RPMI7951 (cell line): ENCODE results near the gene ZMYND8. TPM values are rescaled to one million over a fixed set of nuclear protein-coding genes. Genes with fewer than 3 reads are reported as not detected.
"Not testable (repeated sequence)": the region's sequence is repeated elsewhere in the genome, so short reads cannot be mapped to it uniquely, and the experiment has no call there.

Experiments
- DNase-seq: peaks from one replicate; pipeline ENCODE4 v3.0.0-alpha.2; 2012; ENCODE audit warnings: low read depth
- total RNA-seq: library from RNA; depleted of rRNA; stranded (reverse); fragments of >200 nt; shearing (Covaris generic); gene quantifications from 2 replicates; pipeline ENCODE4 v1.2.3, GENCODE V29; 2014

The ZMYND8 gene
- total RNA-seq, 1 experiment from 2014 or later, result 36.0 TPM

DNA sequence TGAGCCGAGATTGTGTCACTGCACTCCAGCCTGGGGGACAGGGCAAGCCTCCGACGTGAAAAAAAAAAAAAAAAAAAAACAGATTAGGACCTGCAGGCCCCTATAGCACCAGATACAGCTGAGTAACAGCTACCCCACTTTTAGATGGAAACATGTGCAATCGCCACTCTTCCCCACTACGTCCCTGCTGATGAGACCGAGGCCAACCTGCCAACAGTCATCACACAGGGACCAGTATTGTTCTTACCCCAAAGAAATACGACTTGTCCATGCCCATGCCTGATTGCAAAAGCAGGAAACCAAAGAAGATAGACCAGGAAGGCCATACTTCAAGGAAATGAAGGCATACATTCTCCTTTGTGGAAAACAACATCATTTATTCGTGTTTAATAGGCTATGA, 45.8 kb downstream of the ZMYND8 start:
- no peak for DNase-seq

DNA sequence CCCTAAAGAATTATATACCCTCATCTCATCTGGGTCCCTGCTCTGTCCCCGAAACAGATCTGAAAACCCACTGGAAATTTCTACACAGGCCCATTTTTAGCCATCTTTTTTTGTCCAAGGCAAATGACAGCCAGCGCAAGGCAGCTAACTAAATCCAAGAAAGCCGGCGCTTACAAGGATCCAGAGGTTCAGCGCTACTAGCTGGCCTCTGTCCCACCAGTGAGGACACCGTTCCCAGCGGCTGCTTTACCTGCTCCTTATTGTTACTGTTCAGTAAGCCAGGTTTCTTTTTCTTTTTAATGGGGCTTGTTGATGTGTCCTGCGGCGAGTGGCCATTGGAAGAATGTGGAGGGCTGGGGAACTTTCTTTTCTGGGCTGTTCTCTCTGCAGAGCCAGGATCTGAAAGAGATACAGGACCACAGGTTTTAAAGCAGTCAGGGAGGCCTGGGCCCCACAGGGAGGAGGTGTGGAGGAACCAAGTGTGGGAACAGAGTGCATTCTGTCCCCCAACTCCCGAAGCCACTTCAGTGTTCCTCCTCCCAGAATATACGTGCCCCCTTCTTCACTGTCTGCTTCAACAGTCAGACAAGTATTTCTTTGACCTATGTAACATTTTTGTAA, 46.6 kb downstream of the ZMYND8 start:
- DNase-seq, result no peak

DNA sequence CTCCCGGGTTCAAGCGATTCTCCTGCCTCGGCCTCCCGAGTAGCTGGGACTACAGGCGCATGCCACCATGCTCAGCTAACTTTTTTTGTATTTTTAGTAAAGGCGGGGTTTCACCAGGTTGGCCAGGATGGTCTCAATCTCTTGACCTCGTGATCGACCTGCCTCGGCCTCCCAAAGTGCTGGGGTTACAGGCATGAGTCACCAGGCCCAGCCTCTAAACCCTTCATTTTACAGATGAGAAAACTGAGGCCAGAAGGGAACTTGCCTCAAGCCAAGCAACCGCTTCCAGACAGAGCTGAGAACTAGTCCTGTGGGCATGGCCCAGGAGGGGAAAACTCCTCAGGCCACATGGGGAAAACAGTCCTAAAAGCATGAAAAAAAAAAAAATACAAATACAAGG, 47.1 kb downstream of the ZMYND8 start:
- no peak for DNase-seq

DNA sequence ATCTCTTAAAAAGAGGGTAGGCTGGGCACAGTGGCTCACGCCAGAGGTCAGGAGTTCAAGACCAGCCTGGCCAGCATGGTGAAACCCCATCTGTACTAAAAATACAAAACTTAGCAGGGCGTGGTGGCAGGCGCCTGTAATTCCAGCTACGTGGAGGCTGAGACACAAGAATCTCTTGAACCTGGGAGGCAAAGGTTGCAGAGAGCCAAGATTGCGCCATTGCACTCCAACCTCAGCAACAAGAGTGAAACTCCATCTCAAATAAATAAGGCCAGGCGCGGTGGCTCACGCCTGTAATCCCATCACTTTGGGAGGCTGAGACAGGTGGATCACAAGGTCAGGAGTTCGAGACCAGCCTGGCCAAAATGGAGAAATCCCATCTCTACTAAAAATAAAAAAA, 48.9 kb downstream of the ZMYND8 start:
- DNase-seq, result not testable (repeated sequence)

DNA sequence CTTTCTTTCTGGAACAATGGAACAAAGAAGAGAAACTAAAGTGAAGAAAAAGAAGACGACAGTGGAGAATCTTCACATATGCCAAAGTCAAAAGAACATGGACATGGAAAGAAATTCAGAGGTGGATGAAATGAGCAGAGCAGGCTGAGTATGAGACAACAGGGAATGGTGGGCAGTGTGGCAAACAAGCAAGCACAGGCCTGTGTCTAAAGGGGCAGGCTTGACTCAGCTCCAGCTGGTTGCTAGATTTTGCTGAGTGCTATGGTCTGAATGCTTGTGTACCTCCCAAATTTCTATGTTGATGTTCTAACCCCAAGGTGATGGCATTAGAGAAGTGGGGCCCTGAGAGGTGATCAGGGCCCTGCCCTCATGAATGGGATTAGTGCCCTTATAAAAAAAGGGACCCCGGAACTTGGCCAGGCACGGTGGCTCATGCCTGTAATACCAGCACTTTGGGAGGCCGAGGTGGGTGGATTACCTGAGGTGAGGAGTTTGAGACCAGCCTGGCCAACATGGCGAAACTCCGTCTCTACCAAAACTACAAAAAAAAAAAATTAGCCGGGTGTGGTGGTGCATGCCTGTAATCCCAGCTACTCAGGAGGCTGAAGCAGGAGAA, 49.6 kb downstream of the ZMYND8 start:
- DNase-seq, result no peak

DNA sequence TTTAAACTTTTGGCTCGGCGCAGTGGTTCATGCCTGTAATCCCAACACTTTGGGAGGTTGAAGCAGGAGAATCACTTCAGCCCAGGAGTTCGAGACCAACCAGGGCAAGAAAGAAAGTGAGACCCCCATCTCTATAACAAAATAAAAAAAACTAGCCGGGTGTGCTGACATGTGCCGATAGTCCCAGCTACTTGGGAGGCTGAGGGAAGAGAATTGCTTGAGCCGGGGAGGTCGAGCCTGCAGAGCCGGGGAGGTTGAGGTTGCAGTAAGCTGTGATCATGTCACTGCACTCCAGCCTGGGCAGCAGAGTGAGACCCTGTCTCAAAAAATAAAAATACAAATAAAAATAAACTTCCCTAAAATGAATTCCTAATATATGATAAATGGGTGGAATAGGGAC, 50.4 kb downstream of the ZMYND8 start:
- DNase-seq, result no peak

DNA sequence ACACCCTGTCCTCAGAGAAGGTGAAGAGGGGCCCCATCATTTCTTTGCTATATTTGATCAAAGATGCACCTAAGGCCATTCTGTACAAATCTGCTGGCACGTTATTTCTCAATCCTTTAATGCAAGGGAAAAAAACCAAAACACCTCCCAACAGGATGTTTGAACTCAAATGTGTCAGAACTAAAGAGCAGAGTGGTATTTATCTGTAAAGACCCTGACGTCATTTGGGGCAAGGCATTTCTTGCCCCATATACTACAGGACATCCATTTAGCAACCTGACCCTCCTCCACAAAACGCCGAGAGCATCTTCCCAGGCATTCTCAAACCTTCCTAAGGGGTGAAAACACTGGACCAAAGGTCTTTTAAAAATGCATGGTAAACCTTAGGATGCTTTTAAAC, 50.8 kb downstream of the ZMYND8 start:
- DNase-seq, result no peak

DNA sequence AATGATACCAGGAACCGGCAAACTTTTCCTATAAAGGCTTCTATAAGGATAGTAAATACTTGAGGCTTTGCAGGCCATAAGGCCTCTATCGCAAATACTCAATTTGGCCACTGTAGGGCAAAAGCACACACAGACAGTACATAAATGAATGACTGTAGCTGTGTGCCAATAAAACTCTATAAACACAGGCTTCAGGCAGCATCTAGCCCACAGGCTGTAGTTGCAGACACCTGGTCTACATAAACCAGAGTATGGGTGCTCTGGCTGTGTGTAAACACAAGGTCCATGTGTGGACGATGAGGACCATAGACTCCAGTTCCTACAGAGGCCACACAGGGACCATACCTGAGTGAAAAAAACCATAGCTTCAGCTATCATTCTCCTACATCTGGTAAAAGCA, 52.2 kb downstream of the ZMYND8 start:
- DNase-seq, result peak; percentile 25

DNA sequence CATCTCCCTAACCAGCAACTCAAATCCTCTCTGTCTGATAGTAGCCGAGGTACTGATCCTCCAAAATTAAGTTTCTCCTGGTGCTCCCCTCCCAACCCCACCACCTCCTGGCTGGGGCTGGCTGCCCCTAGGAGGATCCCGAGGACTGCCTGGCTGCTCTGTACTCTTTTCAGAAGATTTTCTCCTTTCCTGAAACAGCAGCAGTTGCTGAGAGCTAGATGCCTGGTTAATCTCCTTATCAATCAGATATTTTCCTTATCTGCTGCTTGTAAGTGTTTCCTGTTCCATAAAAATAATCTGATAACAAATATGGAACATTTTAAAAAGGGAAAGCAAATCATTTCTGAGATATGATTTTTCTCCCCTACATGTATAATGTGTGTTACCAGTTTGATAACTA, 52.8 kb downstream of the ZMYND8 start:
- DNase-seq, result no peak

DNA sequence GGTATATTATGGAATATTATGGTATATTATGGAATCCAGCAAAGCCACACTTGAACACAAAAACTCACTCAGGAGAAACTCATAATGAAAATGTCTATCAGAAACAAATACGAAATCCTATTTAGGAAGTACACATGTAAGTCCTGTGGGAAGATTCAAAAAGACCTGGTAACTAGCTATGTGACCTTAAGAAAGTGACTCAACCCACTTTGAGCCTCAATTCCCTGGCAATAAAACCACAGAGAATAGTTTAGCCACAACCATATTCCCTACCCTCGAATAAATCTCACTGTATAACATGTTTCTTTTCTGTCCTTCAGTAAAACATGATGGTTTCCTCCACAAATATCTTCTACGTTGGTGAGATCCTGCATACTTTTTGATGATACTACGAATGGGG, 56.4 kb downstream of the ZMYND8 start:
- peak; percentile 85 for DNase-seq

DNA sequence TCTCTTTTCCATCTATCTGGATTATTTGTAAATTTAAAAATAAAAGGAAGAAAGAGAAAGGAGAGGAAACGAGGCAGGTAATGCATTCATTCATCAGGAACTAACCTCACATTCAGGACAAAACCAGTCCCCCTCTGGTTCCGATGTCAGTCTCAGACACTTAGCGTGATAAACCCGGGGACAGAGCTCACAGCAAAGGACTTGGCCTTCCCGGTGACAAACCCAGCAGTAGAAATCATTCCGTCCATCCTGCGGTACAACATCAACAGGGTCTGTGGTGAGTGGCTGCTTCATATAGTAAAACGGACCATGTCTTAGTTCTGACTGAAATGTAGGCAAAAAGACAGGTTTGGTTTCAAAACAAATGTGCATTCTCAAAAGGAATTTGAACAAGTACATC, 57.9 kb downstream of the ZMYND8 start:
- no peak for DNase-seq

DNA sequence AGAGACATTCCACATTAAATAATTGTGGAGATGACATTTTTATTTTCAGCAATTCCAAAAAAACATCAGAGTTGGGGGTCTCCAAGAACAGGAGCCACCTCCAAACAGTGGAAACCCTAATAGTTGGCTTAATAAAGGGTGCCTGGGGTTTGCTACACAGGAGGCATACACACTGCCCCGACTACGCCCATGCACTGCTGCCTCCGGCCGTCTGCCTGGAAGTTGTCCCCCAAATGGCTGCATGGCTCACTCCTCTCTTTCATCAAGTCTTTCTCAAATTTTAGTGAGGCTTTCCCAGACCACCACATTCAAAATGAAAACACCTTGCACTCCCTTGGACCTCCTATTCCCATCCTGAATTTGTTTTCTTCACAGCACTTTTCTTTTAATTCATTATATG, 58.8 kb downstream of the ZMYND8 start:
- DNase-seq, result no peak

DNA sequence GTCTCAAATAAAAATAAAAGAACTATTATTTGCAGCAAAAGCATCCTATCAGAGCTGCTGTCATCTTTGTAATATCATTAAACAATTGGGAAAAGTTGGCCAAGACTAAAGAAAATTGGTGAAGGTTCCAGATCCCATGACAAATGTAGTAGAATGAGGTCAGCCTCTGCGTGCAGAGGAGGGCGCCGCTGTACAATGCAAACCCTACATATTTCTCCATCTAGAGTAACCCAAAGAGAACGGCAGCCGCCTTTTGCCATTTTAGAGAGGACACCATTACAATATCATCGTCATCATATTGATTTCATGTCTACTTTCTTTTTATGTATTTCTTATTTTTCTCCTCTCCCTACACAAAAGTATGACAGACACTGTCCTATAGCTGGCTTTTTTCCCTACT, 59.5 kb downstream of the ZMYND8 start:
- DNase-seq, result no peak

DNA sequence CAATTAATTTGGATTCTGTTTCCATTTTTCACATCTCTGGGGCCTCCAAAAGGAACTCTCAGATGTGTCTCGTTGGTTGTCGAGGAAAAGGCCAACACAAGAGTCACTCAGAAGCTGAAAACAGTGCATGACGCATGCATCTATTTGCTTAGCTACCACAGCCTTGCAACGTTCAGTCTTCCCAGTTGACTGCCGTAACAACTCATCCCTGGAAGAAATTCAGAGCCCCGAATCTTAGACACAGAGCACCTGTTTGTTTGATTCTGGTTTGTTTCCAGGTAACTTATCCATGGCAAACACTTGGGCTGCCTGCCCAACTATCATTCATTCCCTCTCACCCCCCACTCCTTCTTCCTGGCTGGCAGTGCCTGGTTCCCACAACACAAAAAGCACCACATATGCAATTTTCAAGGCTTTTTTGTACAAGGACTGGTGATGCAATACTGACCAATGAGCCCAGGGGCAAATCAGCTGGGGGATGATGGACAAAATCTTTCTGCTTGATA, 60.5 kb downstream of the ZMYND8 start:
- peak; percentile 79 for DNase-seq

DNA sequence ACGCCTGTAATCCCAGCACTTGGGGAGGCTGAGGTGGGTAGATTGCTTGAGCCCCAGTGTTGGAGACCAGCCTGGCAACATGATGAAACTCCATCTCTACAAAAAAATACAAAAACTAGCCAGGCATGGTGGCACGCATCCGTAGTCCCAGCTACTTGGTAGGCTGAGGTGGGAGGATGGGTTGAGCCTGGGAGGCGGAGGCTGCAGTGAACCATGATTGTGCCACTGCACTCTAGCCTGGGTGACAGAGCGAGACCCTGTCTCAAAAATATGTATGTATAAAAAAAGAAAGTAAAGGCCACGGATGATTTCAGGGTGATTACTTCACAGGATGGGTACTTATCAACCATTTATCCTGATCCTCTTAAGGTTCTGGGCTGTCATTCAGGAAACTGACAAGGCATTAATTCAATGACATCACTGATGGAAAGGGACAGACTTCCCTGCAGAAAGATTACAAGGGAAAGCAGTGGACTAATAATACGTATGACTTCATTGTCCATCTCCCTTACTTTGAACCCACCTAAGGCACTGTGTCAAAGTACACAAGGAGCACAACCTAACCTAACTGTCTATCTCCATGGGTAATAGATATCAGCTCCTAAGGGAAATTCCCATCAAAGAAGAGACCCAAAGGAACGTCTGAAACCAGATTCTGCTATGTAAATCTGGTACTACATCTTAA, 61.2 kb downstream of the ZMYND8 start:
- no peak for DNase-seq

DNA sequence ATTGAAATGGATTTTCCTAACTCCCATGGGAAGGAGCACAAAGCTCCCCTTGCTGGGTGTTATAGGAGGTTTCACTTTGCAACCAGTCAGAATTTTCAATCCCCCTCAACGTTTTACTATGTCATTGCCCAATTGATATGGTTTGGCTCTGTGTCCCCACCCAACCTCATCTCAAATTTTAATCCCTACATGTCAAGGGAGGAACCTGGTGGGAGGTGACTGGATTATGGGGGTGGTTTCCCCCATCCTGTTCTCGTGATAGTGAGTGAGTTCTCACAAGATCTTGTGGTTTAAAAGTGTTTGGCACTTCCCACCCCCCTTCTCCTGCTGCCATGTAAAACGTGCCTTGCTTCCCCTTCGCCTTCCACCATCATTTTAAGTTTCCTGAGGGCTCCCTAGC, 62.9 kb downstream of the ZMYND8 start:
- no peak for DNase-seq

DNA sequence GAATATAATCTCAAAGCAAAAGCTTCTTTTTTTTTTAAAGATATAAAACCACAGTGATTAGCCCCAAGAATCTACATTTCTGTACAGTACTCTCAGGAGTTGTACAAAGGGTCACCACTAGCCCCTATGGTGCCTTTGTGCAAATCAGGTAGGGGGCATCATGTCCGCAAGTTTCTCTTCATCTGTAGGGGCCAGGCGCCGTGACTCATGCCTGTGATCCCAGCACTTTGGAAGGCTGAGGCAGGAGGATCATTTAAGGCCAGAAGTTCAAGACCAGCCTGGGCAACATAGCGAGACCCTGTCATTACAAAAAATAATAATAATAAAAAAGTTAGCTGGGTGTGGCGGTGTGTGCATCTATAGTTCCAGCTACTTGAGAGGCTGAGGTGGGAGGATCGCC, 63.9 kb downstream of the ZMYND8 start:
- DNase-seq, result no peak

DNA sequence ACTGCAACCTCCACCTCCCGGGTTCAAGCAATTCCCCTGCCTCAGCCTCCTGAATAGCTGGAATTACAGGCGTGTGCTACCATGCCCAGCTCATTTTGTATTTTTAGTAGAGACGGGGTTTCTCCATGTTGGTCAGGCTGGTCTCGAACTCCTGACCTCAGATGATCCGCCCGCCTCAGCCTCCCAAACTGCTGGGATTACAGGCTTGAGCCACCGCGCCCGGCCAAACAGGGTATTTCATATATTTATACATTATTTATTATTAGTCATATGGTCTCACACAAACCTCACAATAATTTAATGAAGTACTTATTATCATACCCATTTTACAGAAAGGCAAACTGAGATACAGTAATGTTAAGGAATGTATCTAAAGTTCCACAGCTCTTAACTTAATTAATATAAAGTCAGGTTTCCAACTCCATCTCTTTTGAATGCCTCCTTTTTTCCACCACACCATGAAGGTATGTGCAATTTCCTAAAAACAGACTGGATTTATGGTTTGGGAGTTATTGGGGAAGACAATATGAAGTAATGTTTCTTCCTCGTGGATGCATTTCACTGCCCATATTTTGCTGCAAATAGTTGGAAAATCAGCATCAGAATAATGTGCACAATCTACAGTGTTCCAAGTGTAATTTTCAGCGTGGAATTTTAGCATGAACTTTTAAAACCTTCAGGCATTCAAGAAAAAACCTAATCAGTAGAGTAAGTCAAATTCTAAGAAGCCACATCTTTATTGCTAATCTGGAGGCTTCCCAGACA, 65.7 kb downstream of the ZMYND8 start:
- DNase-seq, result no peak

DNA sequence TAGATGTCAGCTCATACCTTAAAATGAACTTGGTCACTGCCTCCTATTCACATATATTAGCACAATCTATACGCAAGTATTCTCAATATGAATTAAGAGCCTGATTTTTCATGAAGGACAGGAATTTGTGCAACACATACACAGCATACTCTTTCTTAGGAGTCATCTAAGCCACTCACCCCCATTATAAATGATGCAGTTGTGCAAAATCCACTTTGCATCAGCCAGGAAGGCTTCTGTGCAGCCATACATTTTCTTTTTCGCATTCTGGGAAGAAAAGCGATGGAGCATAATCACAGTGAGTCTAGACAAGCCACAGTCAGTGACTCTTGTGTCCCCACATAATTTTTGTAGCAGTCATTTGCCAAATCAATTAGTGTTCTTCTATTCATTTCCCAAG, 66.5 kb downstream of the ZMYND8 start:
- DNase-seq, result no peak

DNA sequence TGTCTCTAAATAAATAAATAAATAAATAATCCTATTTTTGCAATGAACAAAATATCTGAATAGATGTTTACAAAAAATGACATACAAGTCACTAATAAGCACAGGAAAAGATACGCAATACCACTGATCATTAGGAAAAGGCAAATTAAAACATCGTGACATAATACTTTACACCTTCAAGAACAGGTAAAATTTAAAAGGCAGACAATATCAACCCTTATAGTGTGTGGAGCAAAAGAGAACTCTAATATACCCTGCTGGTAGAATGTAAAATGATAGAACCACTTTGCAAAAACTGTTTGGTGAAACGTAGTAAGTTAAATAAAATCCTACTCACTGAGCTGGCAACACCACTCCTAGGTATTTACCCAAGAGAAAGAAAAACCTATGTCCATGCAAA, 67.4 kb downstream of the ZMYND8 start:
- DNase-seq, result no peak

DNA sequence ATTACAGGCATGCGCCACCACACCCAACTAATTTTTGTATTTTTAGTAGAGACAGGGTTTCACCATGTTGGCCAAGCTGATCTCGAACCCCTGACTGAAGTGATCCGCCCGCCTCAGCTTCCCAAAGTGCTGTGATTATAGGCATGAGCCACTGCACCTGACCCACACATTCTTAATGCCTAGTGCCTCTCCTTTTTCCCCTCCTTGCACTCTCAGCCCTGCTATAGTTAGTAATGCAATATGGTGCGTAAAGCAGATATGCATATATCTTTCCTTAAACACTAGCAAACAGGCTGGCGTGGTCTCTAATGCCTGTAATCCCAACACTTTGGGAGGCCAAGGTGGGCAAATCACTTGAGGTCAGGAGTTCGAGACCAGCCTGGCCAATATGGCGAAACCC, 68.0 kb downstream of the ZMYND8 start:
- not testable (repeated sequence) for DNase-seq

DNA sequence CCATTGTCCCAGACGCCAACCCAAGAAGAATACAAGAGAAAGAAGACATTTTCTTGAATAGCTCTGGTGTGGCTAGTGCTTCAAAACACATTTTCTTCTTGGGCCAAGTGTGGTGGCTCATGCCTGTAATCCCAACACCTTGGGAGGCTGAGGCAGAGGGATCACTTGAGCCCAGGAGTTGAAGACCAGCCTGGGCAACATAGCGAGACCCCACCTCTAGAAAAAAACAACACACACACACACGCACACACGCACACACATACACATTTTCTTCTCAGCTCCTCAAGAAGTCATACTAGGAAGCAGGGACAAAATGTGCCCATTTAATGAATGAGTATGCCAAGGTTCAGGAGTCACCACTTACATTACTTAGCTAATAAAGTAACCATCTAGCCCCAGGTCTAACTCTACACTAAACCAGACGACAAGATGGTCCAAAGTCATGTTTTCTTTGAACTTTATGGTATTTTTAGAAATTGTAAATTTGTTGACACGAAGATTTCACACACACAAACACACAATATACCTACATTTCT, 68.8 kb downstream of the ZMYND8 start:
- no peak for DNase-seq
